Omental fat pad (tissue), 4 donors: ENCODE measurements around the gene YAF2. TPM values are rescaled to one million over a fixed set of nuclear protein-coding genes. Genes with fewer than 3 reads are reported as not detected.

Source experiments
- ATAC-seq: fragments of 150-250 bp; one replicate; pipeline ENCODE4 v1.9.1; 2016; ENCODE audit warnings: mild to moderate bottlenecking, moderate library complexity; ENCODE audit not compliant: low FRiP score
- DNase-seq: peaks from one replicate; pipeline ENCODE4 v3.0.0-alpha.2; 2019; ENCODE audit warnings: low spot score
- CTCF ChIP-seq, 3 donors: fragments of 450-650 bp; IDR thresholded peaks; one replicate each; pipeline ENCODE4 v1.5.1; 2016 to 2017; ENCODE audit warnings: antibody characterized with exemption in 3 of 3, mild to moderate bottlenecking in 3 of 3, moderate library complexity in 2 of 3
- total RNA-seq, 4 donors: library from RNA; depleted of rRNA; stranded (reverse); fragments of >200 nt; gene quantifications; one replicate each; pipeline ENCODE4 v1.1.0, GENCODE V29; 2016

The YAF2 gene
- total RNA-seq, 4 donors from 2014 or later, result 23.8 to 64.2 (median 27.8) TPM

GRCh38 chr12:42281844-42282243, 43.8 kb upstream of the YAF2 start:
- ATAC-seq, result no peak
- TF ChIP-seq CTCF (IDR thresholded peaks at IDR 0.05), result no peak
- no peak for DNase-seq

- ATAC-seq, result no peak
- TF ChIP-seq CTCF (IDR thresholded peaks at IDR 0.05), result no peak
Observed at GRCh38 chr12:42281278-42281677, 43.2 kb upstream of the YAF2 start.

GRCh38 chr12:42278128-42278510, 40.1 kb upstream of the YAF2 start:
- no peak for TF ChIP-seq CTCF (IDR thresholded peaks at IDR 0.05)
- ATAC-seq, result no peak
- no peak for DNase-seq

More at GRCh38 chr12:42281278-42281677, 43.2 kb upstream of the YAF2 start:
- no peak for DNase-seq

- DNase-seq, result no peak
- TF ChIP-seq CTCF (IDR thresholded peaks at IDR 0.05), result no peak
- no peak for ATAC-seq
Observed at GRCh38 chr12:42277396-42278127, 39.5 kb upstream of the YAF2 start.

GRCh38 chr12:42275499-42275898, 37.5 kb upstream of the YAF2 start:
- ATAC-seq, result no peak
- DNase-seq, result no peak

GRCh38 chr12:42273706-42274105, 35.7 kb upstream of the YAF2 start:
- TF ChIP-seq CTCF (IDR thresholded peaks at IDR 0.05), result no peak
- no peak for ATAC-seq
- DNase-seq, result no peak

More at GRCh38 chr12:42275499-42275898, 37.5 kb upstream of the YAF2 start:
- no peak for TF ChIP-seq CTCF (IDR thresholded peaks at IDR 0.05)

GRCh38 chr12:42270596-42270995, 32.5 kb upstream of the YAF2 start:
- no peak for DNase-seq
- TF ChIP-seq CTCF (IDR thresholded peaks at IDR 0.05), result no peak
- ATAC-seq, result no peak
